NB4 (cell line): ENCODE data around the gene VMAC.

Experiments
- MYC ChIP-seq: IDR thresholded peaks from 2 replicates; pipeline ENCODE4 v1.6.1; 2011; ENCODE audit warnings: low read depth, low read length
- POLR2A ChIP-seq: IDR thresholded peaks from 2 replicates; pipeline ENCODE4 v1.6.1; 2011; ENCODE audit warnings: mild to moderate bottlenecking; ENCODE audit not compliant: insufficient read length; ENCODE audit errors: extremely low read depth
- TF ChIP-seq, protein P1 (sequence below): IDR thresholded peaks from one replicate; pipeline ENCODE4 v1.5.1; 2012; ENCODE audit warnings: low read depth, low read length

DNA sequence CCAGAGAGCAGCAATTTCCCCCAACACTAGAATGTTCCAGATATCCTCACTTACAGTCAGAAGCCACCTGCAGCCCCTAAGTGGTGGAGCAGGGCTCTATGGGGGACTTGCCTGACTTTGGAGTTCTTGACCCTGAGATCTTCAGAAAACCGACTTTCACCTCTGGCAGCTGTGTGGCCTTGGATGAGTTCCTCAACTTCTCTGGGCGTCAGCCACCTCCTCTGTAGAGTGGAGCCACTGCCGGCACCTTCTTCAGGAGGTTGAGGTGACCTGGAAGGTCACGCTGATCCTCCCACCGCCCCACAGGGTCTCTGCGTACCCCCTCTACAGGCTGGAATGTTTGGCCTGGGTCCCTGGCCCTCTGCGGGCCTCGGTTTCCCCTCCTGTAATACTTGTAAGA is 27.2 kb upstream of the VMAC start:
- TF ChIP-seq, protein P1, sequence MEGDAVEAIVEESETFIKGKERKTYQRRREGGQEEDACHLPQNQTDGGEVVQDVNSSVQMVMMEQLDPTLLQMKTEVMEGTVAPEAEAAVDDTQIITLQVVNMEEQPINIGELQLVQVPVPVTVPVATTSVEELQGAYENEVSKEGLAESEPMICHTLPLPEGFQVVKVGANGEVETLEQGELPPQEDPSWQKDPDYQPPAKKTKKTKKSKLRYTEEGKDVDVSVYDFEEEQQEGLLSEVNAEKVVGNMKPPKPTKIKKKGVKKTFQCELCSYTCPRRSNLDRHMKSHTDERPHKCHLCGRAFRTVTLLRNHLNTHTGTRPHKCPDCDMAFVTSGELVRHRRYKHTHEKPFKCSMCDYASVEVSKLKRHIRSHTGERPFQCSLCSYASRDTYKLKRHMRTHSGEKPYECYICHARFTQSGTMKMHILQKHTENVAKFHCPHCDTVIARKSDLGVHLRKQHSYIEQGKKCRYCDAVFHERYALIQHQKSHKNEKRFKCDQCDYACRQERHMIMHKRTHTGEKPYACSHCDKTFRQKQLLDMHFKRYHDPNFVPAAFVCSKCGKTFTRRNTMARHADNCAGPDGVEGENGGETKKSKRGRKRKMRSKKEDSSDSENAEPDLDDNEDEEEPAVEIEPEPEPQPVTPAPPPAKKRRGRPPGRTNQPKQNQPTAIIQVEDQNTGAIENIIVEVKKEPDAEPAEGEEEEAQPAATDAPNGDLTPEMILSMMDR = no peak
- no peak for TF ChIP-seq POLR2A
- no peak for TF ChIP-seq MYC
